Upper lobe of left lung (tissue), 4 donors: ENCODE results near the gene ZNF407.

Experiments used
- EP300 ChIP-seq, 4 donors: sonication (generic); formaldehyde crosslinking; IDR thresholded peaks; one replicate each; pipeline ENCODE4 v1.5.1; 2017; ENCODE audit warnings: antibody characterized with exemption in 4 of 4, control low read depth in 2 of 4
- TF ChIP-seq, protein P1 (sequence below), 6 experiments: fragments of 450-650 bp in 4 of 6; fragments of 200-600 bp in 2 of 6; sonication (generic) in 2 of 6; IDR thresholded peaks; one replicate each; pipeline ENCODE4 v1.5.1; 2016 to 2019; ENCODE audit warnings: antibody characterized with exemption in 6 of 6

DNA sequence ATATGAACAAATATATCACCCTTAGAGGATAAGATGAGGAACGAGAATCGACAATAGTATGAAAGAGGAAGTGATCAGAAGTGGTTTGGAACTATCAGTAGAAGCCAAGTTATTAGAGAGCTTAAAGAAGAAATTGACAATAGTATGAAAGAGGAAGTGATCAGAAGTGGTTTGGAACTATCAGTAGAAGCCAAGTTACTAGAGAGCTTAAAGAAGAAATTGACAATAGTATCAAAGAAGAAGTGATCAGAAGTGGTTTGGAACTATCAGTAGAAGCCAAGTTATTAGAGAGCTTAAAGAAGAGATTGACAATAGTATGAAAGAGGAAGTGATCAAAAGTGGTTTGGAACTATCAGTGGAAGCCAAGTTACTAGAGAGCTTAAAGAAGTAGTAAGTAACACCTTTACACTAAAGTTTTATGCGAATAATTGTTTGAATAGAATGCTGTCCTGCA is 175.5 kb downstream of the ZNF407 start:
- TF ChIP-seq, protein P1, sequence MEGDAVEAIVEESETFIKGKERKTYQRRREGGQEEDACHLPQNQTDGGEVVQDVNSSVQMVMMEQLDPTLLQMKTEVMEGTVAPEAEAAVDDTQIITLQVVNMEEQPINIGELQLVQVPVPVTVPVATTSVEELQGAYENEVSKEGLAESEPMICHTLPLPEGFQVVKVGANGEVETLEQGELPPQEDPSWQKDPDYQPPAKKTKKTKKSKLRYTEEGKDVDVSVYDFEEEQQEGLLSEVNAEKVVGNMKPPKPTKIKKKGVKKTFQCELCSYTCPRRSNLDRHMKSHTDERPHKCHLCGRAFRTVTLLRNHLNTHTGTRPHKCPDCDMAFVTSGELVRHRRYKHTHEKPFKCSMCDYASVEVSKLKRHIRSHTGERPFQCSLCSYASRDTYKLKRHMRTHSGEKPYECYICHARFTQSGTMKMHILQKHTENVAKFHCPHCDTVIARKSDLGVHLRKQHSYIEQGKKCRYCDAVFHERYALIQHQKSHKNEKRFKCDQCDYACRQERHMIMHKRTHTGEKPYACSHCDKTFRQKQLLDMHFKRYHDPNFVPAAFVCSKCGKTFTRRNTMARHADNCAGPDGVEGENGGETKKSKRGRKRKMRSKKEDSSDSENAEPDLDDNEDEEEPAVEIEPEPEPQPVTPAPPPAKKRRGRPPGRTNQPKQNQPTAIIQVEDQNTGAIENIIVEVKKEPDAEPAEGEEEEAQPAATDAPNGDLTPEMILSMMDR (IDR thresholded peaks at IDR 0.05), result no peak
- no peak for TF ChIP-seq EP300 (IDR thresholded peaks at IDR 0.05)
